SK-N-SH (cell line): ENCODE results near the gene SRPRA. TPM values are rescaled to one million over a fixed set of nuclear protein-coding genes. Genes with fewer than 3 reads are reported as not detected.

Experiments
- CTCF ChIA-PET: fragments of 300-600, 350-600 bp; formaldehyde crosslinking; extraction: SDS; loops from one replicate; lab custom pipeline; 2021; lab: Yijun Ruan, JAX
- POLR2A ChIA-PET: fragments of 350-600 bp; sonication (Branson Sonifier 250); formaldehyde crosslinking; extraction: SDS; loops from one replicate; lab custom pipeline; 2020; ENCODE audit warnings: antibody characterized with exemption, inconsistent platforms; lab: Yijun Ruan, JAX
- DNase-seq: peaks from one replicate; pipeline ENCODE4 v3.0.0; 2012
- H2AFZ ChIP-seq: fragments of 200-600 bp; sonication (generic); 2 replicates; pipeline ENCODE4 v1.8.1; 2016; ENCODE audit warnings: antibody characterized with exemption, mild to moderate bottlenecking, low read depth
- H3F3A ChIP-seq: fragments of 200-600 bp; sonication (generic); replicated peaks from 2 replicates; pipeline ENCODE3; 2016; ENCODE audit warnings: antibody characterized with exemption, mild to moderate bottlenecking; ENCODE audit not compliant: insufficient read depth
- H3K27ac ChIP-seq, 2 experiments: fragments of 200-500 bp in 1 of 2; fragments of 200-600 bp in 1 of 2; sonication (Bioruptor generic) in 1 of 2; sonication (generic), shearing (Covaris generic) in 1 of 2; 2 replicates each; pipeline versions ENCODE4 v1.5.1 to v1.6.1; 2014 to 2016; ENCODE audit warnings: low read depth in 2 of 2, inconsistent platforms in 1 of 2, low read length in 1 of 2, mild to moderate bottlenecking in 1 of 2, mixed read lengths in 1 of 2
- H3K27me3 ChIP-seq: fragments of 200-600 bp; sonication (generic), shearing (Covaris generic); 2 replicates; pipeline ENCODE4 v1.6.1; 2016; ENCODE audit warnings: mixed run types; ENCODE audit not compliant: insufficient read depth
- H3K36me3 ChIP-seq, 2 experiments: fragments of 200-500 bp in 1 of 2; fragments of 200-600 bp in 1 of 2; sonication (Bioruptor generic) in 1 of 2; sonication (generic) in 1 of 2; replicated peaks in 1 of 2; 2 replicates each; pipeline versions ENCODE3 to v1.5.1; 2014 to 2016; ENCODE audit warnings: low read length in 1 of 2, mild to moderate bottlenecking in 1 of 2; ENCODE audit not compliant: insufficient read depth in 2 of 2, control insufficient read depth in 1 of 2
- H3K4me1 ChIP-seq, 2 experiments: fragments of 200-500 bp in 1 of 2; fragments of 200-600 bp in 1 of 2; sonication (Bioruptor generic) in 1 of 2; sonication (generic), shearing (Covaris generic) in 1 of 2; 2 replicates each; pipeline versions ENCODE4 v1.5.1 to v1.6.1; 2014 to 2016; ENCODE audit warnings: low read depth in 1 of 2, low read length in 1 of 2, mixed run types in 1 of 2; ENCODE audit not compliant: insufficient read depth in 2 of 2, control insufficient read depth in 1 of 2
- H3K4me2 ChIP-seq: fragments of 200-600 bp; sonication (generic), shearing (Covaris generic); 2 replicates; pipeline ENCODE4 v1.6.1; 2017; ENCODE audit warnings: mixed run types
- H3K4me3 ChIP-seq, 2 experiments: fragments of 200-500 bp in 1 of 2; fragments of 200-600 bp in 1 of 2; sonication (Bioruptor generic) in 1 of 2; sonication (generic), shearing (Covaris generic) in 1 of 2; 2 replicates each; pipeline versions ENCODE4 v1.5.1 to v1.8.1; 2014 to 2016; ENCODE audit warnings: low read depth in 2 of 2, inconsistent platforms in 1 of 2, low read length in 1 of 2, mild to moderate bottlenecking in 1 of 2, mixed read lengths in 1 of 2, moderate library complexity in 1 of 2
- H3K79me2 ChIP-seq: fragments of 200-600 bp; sonication (generic); 2 replicates; pipeline ENCODE4 v1.8.1; 2017; ENCODE audit warnings: mild to moderate bottlenecking; ENCODE audit not compliant: insufficient read depth
- H3K9ac ChIP-seq: fragments of 200-600 bp; sonication (generic); 2 replicates; pipeline ENCODE4 v1.6.1; 2017; ENCODE audit warnings: mixed run types
- H3K9me2 ChIP-seq: fragments of 200-600 bp; sonication (generic); 2 replicates; pipeline ENCODE4 v1.6.1; 2017; ENCODE audit warnings: mixed run types
- H3K9me3 ChIP-seq: fragments of 200-600 bp; sonication (generic); 2 replicates; pipeline ENCODE4 v1.6.1; 2017; ENCODE audit warnings: mixed run types, mild to moderate bottlenecking, moderate library complexity
- H4K20me1 ChIP-seq: fragments of 200-600 bp; sonication (generic); 2 replicates; pipeline ENCODE4 v1.6.1; 2017; ENCODE audit warnings: mild to moderate bottlenecking, mixed run types; ENCODE audit not compliant: insufficient read depth
- CHD2 ChIP-seq: fragments of 150-350 bp; IDR thresholded peaks from 2 replicates; pipeline ENCODE4 v1.6.1; 2018; ENCODE audit warnings: low read length; ENCODE audit not compliant: partially characterized antibody
- ELF1 ChIP-seq: IDR thresholded peaks from 2 replicates; pipeline ENCODE4 v1.4.0; 2012
- EP300 ChIP-seq, 2 experiments: IDR thresholded peaks; 2 replicates each; pipeline versions ENCODE4 v1.4.0 to v1.6.1; 2012; ENCODE audit warnings: borderline replicate concordance in 1 of 2, low read depth in 1 of 2, low read length in 1 of 2
- EZH2phosphoT487 ChIP-seq: fragments of 200-600 bp; sonication (generic); IDR thresholded peaks from 2 replicates; pipeline ENCODE4 v1.6.1; 2017; ENCODE audit warnings: low read depth, mixed run types, mild to moderate bottlenecking, antibody characterized with exemption, moderate library complexity, borderline replicate concordance
- FOSL2 ChIP-seq: IDR thresholded peaks from 2 replicates; pipeline ENCODE4 v1.4.0; 2012; ENCODE audit warnings: low read depth, mild to moderate bottlenecking, moderate library complexity, borderline replicate concordance
- FOXJ3 ChIP-seq: sonication (generic); formaldehyde crosslinking; IDR thresholded peaks from 2 replicates; pipeline ENCODE4 v1.5.1; 2020; ENCODE audit warnings: mild to moderate bottlenecking, missing genetic modification reagents
- FOXM1 ChIP-seq: IDR thresholded peaks from 2 replicates; pipeline ENCODE4 v1.4.0; 2012; ENCODE audit warnings: low read depth, mild to moderate bottlenecking
- GABPA ChIP-seq: IDR thresholded peaks from 2 replicates; pipeline ENCODE4 v1.4.0; 2012; ENCODE audit warnings: low read depth, mild to moderate bottlenecking
- JUND ChIP-seq: IDR thresholded peaks from 2 replicates; pipeline ENCODE4 v1.4.0; 2012
- MAX ChIP-seq: IDR thresholded peaks from 2 replicates; pipeline ENCODE4 v1.4.0; 2012; ENCODE audit warnings: low read depth
- MEF2A ChIP-seq: IDR thresholded peaks from 2 replicates; pipeline ENCODE4 v1.4.0; 2012; ENCODE audit warnings: low read depth, borderline replicate concordance
- MXI1 ChIP-seq: IDR thresholded peaks from 2 replicates; pipeline ENCODE4 v1.6.1; 2012; ENCODE audit warnings: mild to moderate bottlenecking, low read depth, low read length, improper control_type of control experiment
- NFIC ChIP-seq: IDR thresholded peaks from 2 replicates; pipeline ENCODE4 v1.4.0; 2012; ENCODE audit warnings: borderline replicate concordance
- NRF1 ChIP-seq: IDR thresholded peaks from 2 replicates; pipeline ENCODE4 v1.6.1; 2012; ENCODE audit warnings: low read depth, mild to moderate bottlenecking, low read length
- RFX5 ChIP-seq: IDR thresholded peaks from 2 replicates; pipeline ENCODE4 v1.6.1; 2012; ENCODE audit warnings: mild to moderate bottlenecking, improper control_type of control experiment, low read length
- RXRA ChIP-seq: IDR thresholded peaks from 2 replicates; pipeline ENCODE4 v1.4.0; 2012; ENCODE audit warnings: low read depth, mild to moderate bottlenecking, borderline replicate concordance
- TAF1 ChIP-seq: IDR thresholded peaks from 2 replicates; pipeline ENCODE4 v1.6.1; 2012; ENCODE audit warnings: low read depth, mild to moderate bottlenecking, low read length, moderate library complexity, borderline replicate concordance
- TCF12 ChIP-seq: IDR thresholded peaks from 2 replicates; pipeline ENCODE4 v1.4.0; 2012
- TEAD4 ChIP-seq: IDR thresholded peaks from 2 replicates; pipeline ENCODE4 v1.4.0; 2012; ENCODE audit warnings: mild to moderate bottlenecking, borderline replicate concordance; ENCODE audit not compliant: insufficient read depth
- USF1 ChIP-seq: IDR thresholded peaks from 2 replicates; pipeline ENCODE4 v1.4.0; 2012; ENCODE audit warnings: low read depth, borderline replicate concordance
- ZBTB33 ChIP-seq: IDR thresholded peaks from 2 replicates; pipeline ENCODE4 v1.4.0; 2012; ENCODE audit warnings: low read depth, borderline replicate concordance
- WGBS: methylation state at CpG from one replicate; pipeline ENCODE4 v1.1.6; 2017; ENCODE audit warnings: low lambda C conversion rate; 5-methylcytosine and 5-hydroxymethylcytosine counted together
- polyA plus RNA-seq, 3 experiments: library from polyadenylated mRNA; depleted of rRNA; stranded (reverse); fragments of >200 nt; gene quantifications; 2 replicates each; pipeline ENCODE4 v1.2.3, GENCODE V29; 2012

Gene SRPRA
- polyA plus RNA-seq, 1 of the 3 experiments (the other 2 are of a cell fraction), result 129 TPM

GRCh38 chr11:126254819-126255218, 13.9 kb downstream of the SRPRA start:
- ChIA-PET POLR2A (no interaction called here), CTCF (no interaction called here)
- Histone ChIP-seq H3K9me3 (no peaks in the 10 kb centered on the region), H3K9ac (no peak overlapping the region), H3F3A (peaks cover 18% of the 10 kb centered on the region), H3K9me2 (no peaks in the 10 kb centered on the region), H3K4me3 (no peak overlapping the region), H3K27me3 (no peaks in the 10 kb centered on the region), H4K20me1 (no peaks in the 10 kb centered on the region), H3K36me3 (peaks cover 15 to 34% of the 10 kb centered on the region in 2 experiments), H2AFZ (no peak overlapping the region), H3K4me2 (no peak overlapping the region), H3K27ac (no peak overlapping the region), H3K4me1 (peaks cover 3 to 8% of the 10 kb centered on the region in 2 experiments; a peak in 3 of 4 replicates), H3K79me2 (no peaks in the 10 kb centered on the region)
- DNase-seq, result no peak
- WGBS, result 94% methylated on average over 1 of the region's 1 CpG
- no peak for TF ChIP-seq FOSL2
- no peak for TF ChIP-seq FOXJ3 (CRISPR knock-in tag)
- no peak for TF ChIP-seq GABPA
- TF ChIP-seq EP300 (IDR thresholded peaks at IDR 0.05; ENCODE audit: borderline replicate concordance in 1 of 2, low read depth in 1 of 2, low read length in 1 of 2), result no peak
- no peak for TF ChIP-seq NRF1
- no peak for TF ChIP-seq RXRA
- TF ChIP-seq CHD2, result no peak
- TF ChIP-seq FOXM1, result no peak
- TF ChIP-seq JUND, result no peak
- TF ChIP-seq ELF1, result no peak
- no peak for TF ChIP-seq USF1
- TF ChIP-seq RFX5, result no peak
- no peak for TF ChIP-seq MXI1
- no peak for TF ChIP-seq TAF1

- Histone ChIP-seq H3K79me2 (no peaks in the 10 kb centered on the region), H3K27me3 (no peaks in the 10 kb centered on the region), H3K9me2 (no peaks in the 10 kb centered on the region), H2AFZ (no peak overlapping the region), H4K20me1 (no peaks in the 10 kb centered on the region), H3K4me2 (no peak overlapping the region), H3K4me3 (no peak overlapping the region), H3F3A (peaks cover 13% of the 10 kb centered on the region)
- DNase-seq, result no peak
- CTCF ChIA-PET, result interaction anchor here (0.7 kb wide), 1 partner anchor 13 kb away, joined by 3 read pairs; no protein-coding TSS in a partner anchor
- TF ChIP-seq TEAD4 (no peak), EP300 (IDR thresholded peaks at IDR 0.05; ENCODE audit: borderline replicate concordance in 1 of 2, low read depth in 1 of 2, low read length in 1 of 2) (no peak), JUND (no peak), TCF12 (no peak), EZH2phosphoT487 (no peak), NFIC (no peak), ZBTB33 (no peak), MAX (no peak), MEF2A (no peak), FOSL2 (no peak)
- TF ChIP-seq, all 33 proteins: peak for 0
- POLR2A ChIA-PET, result no interaction called here
- Histone ChIP-seq H3K27ac (no peak overlapping the region), H3K4me1 (peaks cover 3 to 8% of the 10 kb centered on the region in 2 experiments; a peak in 2 of 4 replicates), H3K36me3 (peaks cover 15 to 32% of the 10 kb centered on the region in 2 experiments), H3K9ac (no peak overlapping the region), H3K9me3 (no peaks in the 10 kb centered on the region)
- 83% methylated on average over 4 of the region's 4 CpGs for WGBS
Observed at GRCh38 chr11:126253265-126253664, 15.4 kb downstream of the SRPRA start.
